Suprapubic skin (tissue), 4 donors: Measurements from ENCODE around the gene CNTN1.

ENCODE experiments used
- EP300 ChIP-seq: sonication (generic); formaldehyde crosslinking; IDR thresholded peaks from one replicate; pipeline ENCODE4 v1.6.1; 2017; ENCODE audit warnings: antibody characterized with exemption
- POLR2A ChIP-seq, 2 donors: fragments of 450-650 bp; IDR thresholded peaks; one replicate each; pipeline ENCODE4 v1.6.1; 2017; ENCODE audit warnings: antibody characterized with exemption in 2 of 2, mild to moderate bottlenecking in 2 of 2, moderate library complexity in 2 of 2
- POLR2AphosphoS5 ChIP-seq, 3 donors: sonication (generic); formaldehyde crosslinking; IDR thresholded peaks; one replicate each; pipeline ENCODE4 v1.6.1; 2017; ENCODE audit warnings: antibody characterized with exemption in 3 of 3
- TF ChIP-seq, protein P1 (sequence below), 2 donors: fragments of 200-600 bp in 1 of 2; fragments of 450-650 bp in 1 of 2; sonication (generic) in 1 of 2; IDR thresholded peaks; one replicate each; pipeline ENCODE4 v1.5.1; 2016 to 2019; ENCODE audit warnings: antibody characterized with exemption in 2 of 2, mild to moderate bottlenecking in 1 of 2, moderate library complexity in 1 of 2

DNA sequence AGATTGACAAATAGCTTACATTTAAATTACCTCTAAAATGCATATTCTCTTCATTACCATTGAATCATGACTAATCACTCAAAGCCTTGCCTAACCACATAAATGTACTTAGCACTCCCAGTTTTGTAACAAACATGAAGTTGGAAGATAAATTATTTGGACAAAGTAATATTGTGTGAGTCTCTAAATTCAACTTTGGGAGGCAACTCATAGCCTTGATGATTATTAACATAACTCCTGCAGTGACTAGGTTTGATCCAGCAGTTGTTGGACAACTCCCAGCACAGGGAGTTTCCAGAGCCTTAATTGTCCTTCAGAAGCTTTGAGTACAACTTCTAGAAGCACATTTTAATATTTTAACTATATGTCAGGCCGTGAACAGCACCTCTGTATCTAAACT is 342.4 kb downstream of the CNTN1 start:
- no peak for TF ChIP-seq POLR2A (IDR thresholded peaks at IDR 0.05)
- TF ChIP-seq, protein P1, sequence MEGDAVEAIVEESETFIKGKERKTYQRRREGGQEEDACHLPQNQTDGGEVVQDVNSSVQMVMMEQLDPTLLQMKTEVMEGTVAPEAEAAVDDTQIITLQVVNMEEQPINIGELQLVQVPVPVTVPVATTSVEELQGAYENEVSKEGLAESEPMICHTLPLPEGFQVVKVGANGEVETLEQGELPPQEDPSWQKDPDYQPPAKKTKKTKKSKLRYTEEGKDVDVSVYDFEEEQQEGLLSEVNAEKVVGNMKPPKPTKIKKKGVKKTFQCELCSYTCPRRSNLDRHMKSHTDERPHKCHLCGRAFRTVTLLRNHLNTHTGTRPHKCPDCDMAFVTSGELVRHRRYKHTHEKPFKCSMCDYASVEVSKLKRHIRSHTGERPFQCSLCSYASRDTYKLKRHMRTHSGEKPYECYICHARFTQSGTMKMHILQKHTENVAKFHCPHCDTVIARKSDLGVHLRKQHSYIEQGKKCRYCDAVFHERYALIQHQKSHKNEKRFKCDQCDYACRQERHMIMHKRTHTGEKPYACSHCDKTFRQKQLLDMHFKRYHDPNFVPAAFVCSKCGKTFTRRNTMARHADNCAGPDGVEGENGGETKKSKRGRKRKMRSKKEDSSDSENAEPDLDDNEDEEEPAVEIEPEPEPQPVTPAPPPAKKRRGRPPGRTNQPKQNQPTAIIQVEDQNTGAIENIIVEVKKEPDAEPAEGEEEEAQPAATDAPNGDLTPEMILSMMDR (IDR thresholded peaks at IDR 0.05) = no peak
- TF ChIP-seq POLR2AphosphoS5 (IDR thresholded peaks at IDR 0.05) = no peak
- no peak for TF ChIP-seq EP300
